ENCODE measurements around the gene NSD1. TPM values are rescaled to one million over a fixed set of nuclear protein-coding genes. Genes with fewer than 3 reads are reported as not detected.

Gene NSD1
- total RNA-seq, 1 donor from 2014 or later = 178 TPM

DNA sequence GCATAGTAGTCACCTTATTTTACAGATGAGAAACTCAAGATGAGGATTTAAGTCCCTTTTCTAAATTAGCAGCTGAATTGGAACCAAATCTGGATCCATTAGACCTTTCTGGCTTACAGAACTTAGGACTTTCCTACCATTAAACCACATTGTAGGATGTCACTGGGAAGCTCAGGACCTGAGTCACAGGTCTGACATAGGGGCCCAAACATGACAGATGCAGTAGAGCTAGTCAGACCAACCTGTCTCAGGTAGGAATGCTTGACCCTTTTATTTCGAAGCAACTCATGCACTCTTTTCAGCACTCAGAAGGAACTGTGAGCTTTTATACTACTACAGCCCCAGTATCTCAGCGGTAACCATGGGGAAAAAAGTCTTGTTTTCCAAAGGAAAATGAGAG, 167.4 kb downstream of the NSD1 start:
- Mint-ChIP-seq H3K9me3 (ENCODE audit: low read depth) (no peaks in the 10 kb centered on the region), H3K36me3 (ENCODE audit: insufficient read depth) (peaks cover 5% of the 10 kb centered on the region), H3K27ac (peak overlapping the region; percentile 4), H3K4me1 (ENCODE audit: low read depth) (peaks cover 24% of the 10 kb centered on the region), H3K27me3 (no peaks in the 10 kb centered on the region), H3K4me3 (ENCODE audit: low read depth) (no peak overlapping the region)
- TF ChIP-seq, protein P1, sequence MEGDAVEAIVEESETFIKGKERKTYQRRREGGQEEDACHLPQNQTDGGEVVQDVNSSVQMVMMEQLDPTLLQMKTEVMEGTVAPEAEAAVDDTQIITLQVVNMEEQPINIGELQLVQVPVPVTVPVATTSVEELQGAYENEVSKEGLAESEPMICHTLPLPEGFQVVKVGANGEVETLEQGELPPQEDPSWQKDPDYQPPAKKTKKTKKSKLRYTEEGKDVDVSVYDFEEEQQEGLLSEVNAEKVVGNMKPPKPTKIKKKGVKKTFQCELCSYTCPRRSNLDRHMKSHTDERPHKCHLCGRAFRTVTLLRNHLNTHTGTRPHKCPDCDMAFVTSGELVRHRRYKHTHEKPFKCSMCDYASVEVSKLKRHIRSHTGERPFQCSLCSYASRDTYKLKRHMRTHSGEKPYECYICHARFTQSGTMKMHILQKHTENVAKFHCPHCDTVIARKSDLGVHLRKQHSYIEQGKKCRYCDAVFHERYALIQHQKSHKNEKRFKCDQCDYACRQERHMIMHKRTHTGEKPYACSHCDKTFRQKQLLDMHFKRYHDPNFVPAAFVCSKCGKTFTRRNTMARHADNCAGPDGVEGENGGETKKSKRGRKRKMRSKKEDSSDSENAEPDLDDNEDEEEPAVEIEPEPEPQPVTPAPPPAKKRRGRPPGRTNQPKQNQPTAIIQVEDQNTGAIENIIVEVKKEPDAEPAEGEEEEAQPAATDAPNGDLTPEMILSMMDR (IDR thresholded peaks at IDR 0.05; ENCODE audit: unreplicated experiment) = no peak
- DNase-seq (ENCODE audit: low spot score, unreplicated experiment) = no peak

DNA sequence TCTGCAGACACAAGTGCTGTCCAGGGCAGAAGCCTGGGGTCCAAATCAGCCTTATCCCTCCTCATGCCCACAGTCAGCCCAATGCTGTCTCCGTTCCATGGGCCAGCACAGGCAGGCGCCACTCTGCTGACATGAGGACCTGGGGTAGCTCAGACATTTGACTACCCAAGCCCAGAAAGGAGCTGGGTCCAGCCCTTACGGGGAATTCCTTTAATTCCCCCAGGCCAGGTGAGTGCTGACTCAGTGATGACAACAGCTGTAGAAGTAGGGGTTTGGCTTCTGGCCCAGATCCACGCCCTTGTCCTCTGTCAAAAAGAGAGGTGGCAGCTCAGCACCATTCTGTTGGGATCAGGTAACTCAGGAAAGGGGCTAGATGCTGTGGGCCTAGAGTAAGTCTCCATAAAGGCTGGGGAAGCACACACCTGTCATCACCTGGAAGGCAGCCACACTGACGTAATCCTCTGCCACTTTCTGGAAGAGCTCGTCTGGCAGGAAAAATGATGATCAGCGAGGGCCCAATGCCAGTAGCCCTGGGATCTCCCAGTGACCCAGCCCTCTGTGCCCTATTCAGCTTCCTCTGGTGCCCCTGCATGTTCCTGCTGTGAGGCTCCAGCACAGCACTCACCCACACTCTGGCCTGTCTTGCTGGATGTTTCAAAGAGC, 168.1 kb downstream of the NSD1 start:
- H3K36me3 Mint-ChIP-seq (ENCODE audit: insufficient read depth) = peaks cover 5% of the 10 kb centered on the region
- TF ChIP-seq, protein P1 (IDR thresholded peaks at IDR 0.05; ENCODE audit: unreplicated experiment) = no peak
- DNase-seq (ENCODE audit: low spot score, unreplicated experiment) = no peak
- peaks cover 24% of the 10 kb centered on the region for H3K4me1 Mint-ChIP-seq (ENCODE audit: low read depth)
- no peaks in the 10 kb centered on the region for H3K9me3 Mint-ChIP-seq (ENCODE audit: low read depth)
- peak overlapping the region; percentile 92 for H3K4me3 Mint-ChIP-seq (ENCODE audit: low read depth)
- peak overlapping the region; percentile 87 for H3K27ac Mint-ChIP-seq
- H3K27me3 Mint-ChIP-seq = no peaks in the 10 kb centered on the region

DNA sequence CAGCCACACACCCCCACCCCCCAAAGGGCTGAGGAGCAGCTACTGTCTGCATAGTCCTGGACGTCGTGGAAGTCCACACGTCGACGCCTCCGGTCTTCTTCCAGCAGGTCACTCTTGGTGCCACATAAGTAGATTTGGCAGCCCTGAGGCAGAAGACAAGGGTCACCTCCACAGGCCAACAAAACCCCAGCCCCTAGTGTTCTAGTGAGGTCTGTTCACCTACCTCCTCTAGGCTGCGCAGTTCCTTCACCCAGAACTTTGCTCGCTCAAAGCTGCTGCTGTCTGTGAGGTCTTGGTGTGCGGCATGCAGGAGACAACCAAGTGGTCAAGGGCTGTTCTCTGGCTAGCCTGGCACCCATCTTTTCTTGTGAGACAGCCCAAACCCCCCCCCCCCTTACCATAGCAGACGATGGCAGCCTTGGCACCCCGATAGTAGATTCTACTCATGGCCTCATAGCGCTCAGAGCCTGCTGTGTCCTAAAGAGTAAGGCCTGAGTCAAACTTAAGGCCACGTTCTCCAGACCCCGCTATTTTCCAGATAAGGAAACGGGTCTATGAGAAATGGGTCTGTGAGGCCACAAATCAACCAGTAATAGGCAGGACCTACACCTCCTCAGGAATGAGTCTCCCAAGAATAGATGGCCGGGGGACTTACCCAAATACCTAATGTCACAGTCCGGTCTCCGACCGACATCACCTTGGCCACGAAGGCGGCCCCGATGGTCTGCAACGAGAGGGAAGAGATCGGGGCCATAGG, 169.0 kb downstream of the NSD1 start:
- Mint-ChIP-seq H3K4me1 (ENCODE audit: low read depth) (peaks cover 24% of the 10 kb centered on the region), H3K9me3 (ENCODE audit: low read depth) (no peaks in the 10 kb centered on the region)

DNA sequence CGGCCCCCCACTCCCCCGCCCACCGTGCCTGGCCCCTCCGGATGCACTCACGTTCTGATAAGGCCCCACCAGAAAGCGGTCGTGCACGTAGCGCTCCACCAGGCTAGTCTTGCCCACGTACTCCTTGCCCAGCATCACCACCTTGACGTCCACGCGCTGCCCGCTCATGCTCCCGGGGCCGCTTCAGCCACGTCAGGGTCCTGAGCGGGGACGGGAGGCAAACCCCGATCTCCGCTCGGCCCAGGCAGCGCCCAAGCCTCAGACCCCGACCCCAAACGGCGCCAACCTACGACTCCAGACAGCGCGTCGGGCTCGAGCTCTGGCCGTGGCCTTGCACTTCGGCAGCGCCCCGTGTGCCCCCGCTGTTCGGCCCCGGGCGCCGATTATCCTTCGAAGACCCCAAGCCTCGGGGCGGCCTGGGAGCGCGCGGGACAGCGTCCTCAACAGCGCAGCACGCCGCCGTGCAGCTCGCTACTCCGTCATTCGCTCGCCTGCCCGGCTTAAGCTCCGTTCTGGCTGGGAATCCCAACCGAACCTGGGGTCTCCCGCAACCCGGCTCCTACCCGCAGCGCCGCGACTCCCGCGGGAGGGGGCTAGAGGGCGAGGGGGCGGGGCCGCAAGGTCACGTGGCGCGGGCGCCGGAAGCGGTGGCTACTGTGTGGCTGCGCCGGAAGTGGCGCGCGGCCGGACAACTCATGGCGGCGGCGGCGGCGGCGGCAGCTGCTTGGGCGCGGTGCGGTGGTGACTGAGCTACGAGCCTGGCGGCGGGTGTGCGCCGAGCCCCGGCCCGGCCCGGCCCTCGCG, 169.8 kb downstream of the NSD1 start, which contains the start of the genes PRELID1 and RAB24:
TSS of gene PRELID1 (plus strand) at position 679 of the 804 bp plus-strand sequence. CDS start 187 bp downstream, outside the sequence.
TSS of gene RAB24 (minus strand) at position 599 of the 804 bp plus-strand sequence. CDS start at position 168, 431 bp downstream.
- peak; percentile 92 for DNase-seq (ENCODE audit: low spot score, unreplicated experiment)
- Mint-ChIP-seq H3K27me3 (no peaks in the 10 kb centered on the region), H3K36me3 (ENCODE audit: insufficient read depth) (peaks cover 4% of the 10 kb centered on the region), H3K4me3 (ENCODE audit: low read depth) (peak within 1 kb of the TSS; percentile 92), H3K9me3 (ENCODE audit: low read depth) (no peaks in the 10 kb centered on the region), H3K27ac (peak within 1 kb of the TSS; percentile 93), H3K4me1 (ENCODE audit: low read depth) (peaks cover 24% of the 10 kb centered on the region)
- TF ChIP-seq, protein P1 (IDR thresholded peaks at IDR 0.05; ENCODE audit: unreplicated experiment) = peak; percentile 45

More for the DNA sequence above, 169.0 kb downstream of the NSD1 start:
- H3K4me3 Mint-ChIP-seq (ENCODE audit: low read depth) = peak overlapping the region; percentile 92
- peaks cover 4% of the 10 kb centered on the region for H3K36me3 Mint-ChIP-seq (ENCODE audit: insufficient read depth)
- DNase-seq (ENCODE audit: low spot score, unreplicated experiment) = no peak
- peak overlapping the region; percentile 87 for H3K27ac Mint-ChIP-seq
- TF ChIP-seq, protein P1 (IDR thresholded peaks at IDR 0.05; ENCODE audit: unreplicated experiment) = no peak
- H3K27me3 Mint-ChIP-seq = no peaks in the 10 kb centered on the region

DNA sequence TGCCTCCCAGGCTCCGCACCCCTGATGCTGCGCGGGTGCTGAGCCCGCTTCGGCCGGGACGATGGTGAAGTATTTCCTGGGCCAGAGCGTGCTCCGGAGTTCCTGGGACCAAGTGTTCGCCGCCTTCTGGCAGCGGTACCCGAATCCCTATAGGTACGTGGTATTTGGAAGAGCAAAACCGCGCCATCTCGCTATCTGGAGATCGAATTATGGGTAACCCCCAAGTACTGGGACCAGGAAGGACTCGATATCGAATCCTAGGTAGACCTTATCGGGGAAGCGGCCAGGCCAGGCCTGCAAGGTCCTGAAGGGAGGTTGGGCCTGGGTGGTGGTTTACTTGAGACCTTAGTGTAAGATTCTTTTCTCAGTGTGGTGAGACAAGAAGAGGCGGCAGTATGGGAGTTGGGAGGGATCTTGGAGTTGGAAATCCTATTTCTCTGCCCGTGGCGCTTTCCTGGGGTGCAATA, 170.4 kb downstream of the NSD1 start:
- no peaks in the 10 kb centered on the region for H3K27me3 Mint-ChIP-seq
- H3K36me3 Mint-ChIP-seq (ENCODE audit: insufficient read depth) = peaks cover 4% of the 10 kb centered on the region
- H3K4me3 Mint-ChIP-seq (ENCODE audit: low read depth) = peak overlapping the region; percentile 92
- TF ChIP-seq, protein P1 (IDR thresholded peaks at IDR 0.05; ENCODE audit: unreplicated experiment) = no peak
- DNase-seq (ENCODE audit: low spot score, unreplicated experiment) = no peak
- peak overlapping the region; percentile 93 for H3K27ac Mint-ChIP-seq
- peaks cover 23% of the 10 kb centered on the region for H3K4me1 Mint-ChIP-seq (ENCODE audit: low read depth)
- no peaks in the 10 kb centered on the region for H3K9me3 Mint-ChIP-seq (ENCODE audit: low read depth)

Data from progenitor cell of endocrine pancreas (in vitro differentiated cells).